IMR-90 (cell line): Measurements from ENCODE around the gene USP40. TPM values are rescaled to one million over a fixed set of nuclear protein-coding genes. Genes with fewer than 3 reads are reported as not detected.

ENCODE experiments used
- ATAC-seq: fragments of 200-7000 bp; cut with Tn5 transposase; 2 replicates; pipeline ENCODE4 v1.9.1; 2020; ENCODE audit warnings: low read depth, mild to moderate bottlenecking, moderate library complexity
- BruUV-seq: library from RNA; stranded (reverse); fragments of 400-500 nt; replicated peaks from 2 replicates; lab custom pipeline; 2021; lab: Mats Ljungman, UMichigan
- CTCF ChIA-PET: fragments of 300-600 bp; formaldehyde crosslinking; extraction: SDS; loops from one replicate; lab custom pipeline; 2021; ENCODE audit warnings: antibody characterized with exemption; lab: Yijun Ruan, JAX
- POLR2A ChIA-PET: fragments of 300-600 bp; sonication (Branson Sonifier 250); formaldehyde crosslinking; loops from one replicate; lab custom pipeline; 2022; ENCODE audit warnings: antibody characterized with exemption; ENCODE audit not compliant: unreplicated experiment; lab: Charles Lee
- DNase-seq: peaks from one replicate; pipeline ENCODE4 v3.0.0; 2013
- H2AFZ ChIP-seq: replicated peaks from 2 replicates; pipeline ENCODE3; 2013; ENCODE audit warnings: low read length, mild to moderate bottlenecking; ENCODE audit not compliant: poor library complexity
- H2AK5ac ChIP-seq: 2 replicates; pipeline ENCODE4 v1.6.1; 2013; ENCODE audit warnings: low read depth, low read length, inconsistent platforms
- H2AK9ac ChIP-seq: replicated peaks from 2 replicates; pipeline ENCODE3; 2013; ENCODE audit warnings: mild to moderate bottlenecking, low read depth, low read length, moderate library complexity; ENCODE audit not compliant: poor library complexity
- H2BK120ac ChIP-seq: 2 replicates; pipeline ENCODE4 v1.6.1; 2013; ENCODE audit warnings: low read depth, low read length, inconsistent platforms
- H2BK15ac ChIP-seq: 3 replicates; pipeline ENCODE4 v1.6.1; 2013; ENCODE audit warnings: low read depth, low read length, inconsistent platforms
- H2BK20ac ChIP-seq: 2 replicates; pipeline ENCODE4 v1.6.1; 2013; ENCODE audit warnings: low read depth, mild to moderate bottlenecking, inconsistent platforms, low read length, moderate library complexity
- H2BK5ac ChIP-seq: 2 replicates; pipeline ENCODE4 v1.6.1; 2013; ENCODE audit warnings: mild to moderate bottlenecking, low read depth, low read length, inconsistent platforms; ENCODE audit not compliant: poor library complexity, severe bottlenecking
- H3K14ac ChIP-seq: replicated peaks from 2 replicates; pipeline ENCODE4 v1.6.1; 2013; ENCODE audit warnings: low read depth, low read length, inconsistent platforms
- H3K18ac ChIP-seq: 2 replicates; pipeline ENCODE4 v1.6.1; 2013; ENCODE audit warnings: low read depth, low read length, control low read depth
- H3K23ac ChIP-seq: 2 replicates; pipeline ENCODE4 v1.6.1; 2013; ENCODE audit warnings: low read depth, low read length, inconsistent platforms
- H3K27ac ChIP-seq: 2 replicates; pipeline ENCODE4 v1.5.1; 2013; ENCODE audit warnings: mild to moderate bottlenecking, control low read depth, low read length; ENCODE audit not compliant: insufficient read depth
- H3K27me3 ChIP-seq: 2 replicates; pipeline ENCODE4 v1.6.1; 2013; ENCODE audit warnings: low read length; ENCODE audit not compliant: control insufficient read depth, insufficient read depth
- H3K36me3 ChIP-seq: 2 replicates; pipeline ENCODE4 v1.6.1; 2013; ENCODE audit warnings: low read length, mixed read lengths; ENCODE audit not compliant: control insufficient read depth, insufficient read depth
- H3K4ac ChIP-seq: 2 replicates; pipeline ENCODE4 v1.6.1; 2013; ENCODE audit warnings: low read depth, low read length, inconsistent platforms
- H3K4me1 ChIP-seq: 2 replicates; pipeline ENCODE4 v1.6.1; 2013; ENCODE audit warnings: low read length, mixed read lengths; ENCODE audit not compliant: control insufficient read depth, insufficient read depth
- H3K4me2 ChIP-seq: 2 replicates; pipeline ENCODE4 v1.6.1; 2013; ENCODE audit warnings: low read depth, mild to moderate bottlenecking, control low read depth, low read length, moderate library complexity
- H3K4me3 ChIP-seq: 2 replicates; pipeline ENCODE4 v1.5.1; 2013; ENCODE audit warnings: low read depth, mild to moderate bottlenecking, control low read depth, low read length, moderate library complexity; ENCODE audit not compliant: insufficient read depth
- H3K56ac ChIP-seq: 2 replicates; pipeline ENCODE4 v1.6.1; 2013; ENCODE audit warnings: low read length, inconsistent platforms; ENCODE audit not compliant: insufficient read depth; ENCODE audit errors: extremely low read depth
- H3K79me1 ChIP-seq, 2 experiments: 2 replicates each; pipeline ENCODE4 v1.6.1; 2013; ENCODE audit warnings: low read length in 2 of 2, inconsistent platforms in 1 of 2, low read depth in 1 of 2
- H3K9ac ChIP-seq: 2 replicates; pipeline ENCODE4 v1.6.1; 2013; ENCODE audit warnings: low read depth, low read length, control low read depth
- H3K9me1 ChIP-seq: 2 replicates; pipeline ENCODE4 v1.6.1; 2013; ENCODE audit warnings: low read length, inconsistent platforms; ENCODE audit not compliant: insufficient read depth
- H3K9me3 ChIP-seq: 2 replicates; pipeline ENCODE4 v1.6.1; 2013; ENCODE audit warnings: low read length; ENCODE audit not compliant: control insufficient read depth, insufficient read depth
- H4K20me1 ChIP-seq: 2 replicates; pipeline ENCODE4 v1.6.1; 2013; ENCODE audit warnings: low read length, inconsistent platforms; ENCODE audit not compliant: insufficient read depth
- H4K5ac ChIP-seq: 2 replicates; pipeline ENCODE4 v1.6.1; 2013; ENCODE audit warnings: mild to moderate bottlenecking, low read depth, low read length, control low read depth
- H4K8ac ChIP-seq, 2 experiments: 2 replicates each; pipeline ENCODE4 v1.6.1; 2013; ENCODE audit warnings: low read depth in 2 of 2, low read length in 2 of 2, control low read depth in 1 of 2, inconsistent platforms in 1 of 2
- H4K91ac ChIP-seq: 2 replicates; pipeline ENCODE4 v1.6.1; 2013; ENCODE audit warnings: low read depth, low read length, inconsistent platforms; ENCODE audit not compliant: insufficient read depth
- MAFK ChIP-seq: IDR thresholded peaks from 2 replicates; pipeline ENCODE4 v1.6.1; 2012; ENCODE audit warnings: low read depth, low read length, improper control_type of control experiment
- RFX5 ChIP-seq: IDR thresholded peaks from 2 replicates; pipeline ENCODE4 v1.8.0; 2012; ENCODE audit warnings: low read depth, mild to moderate bottlenecking, low read length, moderate library complexity
- WGBS, 2 experiments: methylation state at CpG; one replicate each; pipeline versions ENCODE4 v1.1.5 to v1.1.7; 2013; ENCODE audit warnings: missing lambda C conversion rate in 2 of 2; ENCODE audit not compliant: insufficient read length in 1 of 2; ENCODE audit errors: extremely low coverage in 2 of 2; 5-methylcytosine and 5-hydroxymethylcytosine counted together
- dilution Hi-C: fragments of 300-500 bp; cut with HindIII; formaldehyde crosslinking; loops from one replicate; pipeline ENCODE4 v1.14.3; 2018; ENCODE audit warnings: low sequenced_read_pairs; ENCODE audit not compliant: unreplicated experiment
- in situ Hi-C: fragments of 300-500 bp; cut with MboI; formaldehyde crosslinking; loops from 3 replicates; pipeline ENCODE4 v1.14.3; 2019; ENCODE audit warnings: low sequenced_read_pairs, inconsistent platforms, mixed read lengths
- intact Hi-C: fragments of 100-400 bp; cut with micrococcal nuclease; formaldehyde crosslinking; loops from 2 replicates; pipeline ENCODE4 v1.10.0; 2022
- polyA plus RNA-seq, 3 experiments: library from polyadenylated mRNA; depleted of rRNA; stranded (reverse); fragments of >200 nt; gene quantifications; 2 replicates each; pipeline ENCODE4 v1.2.3, GENCODE V29; 2012; ENCODE audit warnings: low replicate concordance in 1 of 3
- total RNA-seq: library from RNA; depleted of rRNA; stranded (reverse); fragments of >200 nt; gene quantifications from 2 replicates; pipeline ENCODE4 v1.2.3, GENCODE V29; 2012
- TF ChIP-seq, protein P1 (sequence below): fragments of 150-350 bp; IDR thresholded peaks from 2 replicates; pipeline ENCODE4 v1.6.1; 2017; ENCODE audit warnings: mild to moderate bottlenecking, antibody characterized with exemption, low read length, low read depth

The USP40 gene
- total and polyA plus RNA-seq, 2 of the 4 experiments (the other 2 are of a cell fraction): 30.1 to 30.8 TPM

GRCh38 chr2:233468741-233469110, 97.9 kb downstream of the USP40 start:
- Histone ChIP-seq H3K18ac (no peak overlapping the region), H3K4me2 (no peak overlapping the region), H3K79me1 (no peaks in the 10 kb centered on the region; a peak in 1 of 4 replicates), H3K9me1 (peaks cover 2% of the 10 kb centered on the region; the same call in 1 of the 2 replicates), H3K9ac (no peak overlapping the region), H2BK120ac (no peak overlapping the region), H2AK5ac (no peak overlapping the region), H3K27me3 (no peaks in the 10 kb centered on the region), H4K5ac (no peak overlapping the region), H3K9me3 (no peaks in the 10 kb centered on the region), H4K8ac (no peak overlapping the region), H2BK5ac (no peak overlapping the region), H3K4me3 (no peak overlapping the region), H2AK9ac (no peak overlapping the region), H2BK20ac (no peak overlapping the region), H3K56ac (no peak overlapping the region), H3K14ac (no peak overlapping the region), H2AFZ (no peak overlapping the region), H3K36me3 (peaks cover 36% of the 10 kb centered on the region), H4K20me1 (no peaks in the 10 kb centered on the region), H3K23ac (no peak overlapping the region), H2BK15ac (no peak overlapping the region), H4K91ac (no peak overlapping the region), H3K4me1 (no peaks in the 10 kb centered on the region), H3K27ac (no peak overlapping the region), H3K4ac (no peak overlapping the region)
- dilution Hi-C loops (no loop called here), intact Hi-C loops (no loop called here), in situ Hi-C loops (loop anchor here (25.0 kb wide), 1 partner anchor 369 kb away; no protein-coding TSS in a partner anchor)
- ChIA-PET CTCF (no interaction called here), POLR2A (no interaction called here)
- BruUV-seq: no TSS peak
- no peak for ATAC-seq
- no peak for TF ChIP-seq MAFK
- TF ChIP-seq RFX5: no peak
- TF ChIP-seq, protein P1, sequence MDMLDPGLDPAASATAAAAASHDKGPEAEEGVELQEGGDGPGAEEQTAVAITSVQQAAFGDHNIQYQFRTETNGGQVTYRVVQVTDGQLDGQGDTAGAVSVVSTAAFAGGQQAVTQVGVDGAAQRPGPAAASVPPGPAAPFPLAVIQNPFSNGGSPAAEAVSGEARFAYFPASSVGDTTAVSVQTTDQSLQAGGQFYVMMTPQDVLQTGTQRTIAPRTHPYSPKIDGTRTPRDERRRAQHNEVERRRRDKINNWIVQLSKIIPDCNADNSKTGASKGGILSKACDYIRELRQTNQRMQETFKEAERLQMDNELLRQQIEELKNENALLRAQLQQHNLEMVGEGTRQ: no peak
- WGBS, 2 experiments: 98% methylated on average over 5 of the region's 8 CpGs; no CpG with 5 or more reads in 1 of the 2 experiments
- no peak for DNase-seq
